SKM-1 (cell line): ENCODE measurements around the gene AGBL5.
"Not testable (repeated sequence)": the region's sequence is repeated elsewhere in the genome, so short reads cannot be mapped to it uniquely, and the experiment has no call there.

ENCODE experiments used
- DNase-seq: peaks from one replicate; lab custom pipeline; 2025; ENCODE audit not compliant: unreplicated experiment; lab: John Stamatoyannopoulos, UW

Gene AGBL5

DNA sequence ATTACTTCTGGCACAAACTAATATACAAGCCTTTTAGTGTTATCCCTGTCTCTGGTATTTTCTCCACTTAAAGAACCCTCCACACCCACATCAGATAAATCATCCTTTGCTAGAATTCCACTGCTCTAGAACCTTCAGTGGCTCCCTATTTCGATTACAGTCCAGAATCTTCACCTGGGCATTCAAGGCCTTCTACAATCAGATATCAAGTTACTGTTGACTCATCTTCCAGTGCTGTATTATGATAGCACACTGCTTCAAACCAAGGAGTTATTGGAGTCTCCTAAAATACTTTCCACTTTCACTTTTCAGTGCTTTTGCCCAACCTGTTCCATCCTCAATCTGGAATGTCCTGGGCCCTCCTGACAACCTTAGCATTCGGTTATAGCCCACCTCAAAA, 64.1 kb downstream of the AGBL5 start:
- DNase-seq, result no peak

- DNase-seq, result no peak
Measured at GRCh38 chr2:27117995-27118524, 66.6 kb downstream of the AGBL5 start.

DNA sequence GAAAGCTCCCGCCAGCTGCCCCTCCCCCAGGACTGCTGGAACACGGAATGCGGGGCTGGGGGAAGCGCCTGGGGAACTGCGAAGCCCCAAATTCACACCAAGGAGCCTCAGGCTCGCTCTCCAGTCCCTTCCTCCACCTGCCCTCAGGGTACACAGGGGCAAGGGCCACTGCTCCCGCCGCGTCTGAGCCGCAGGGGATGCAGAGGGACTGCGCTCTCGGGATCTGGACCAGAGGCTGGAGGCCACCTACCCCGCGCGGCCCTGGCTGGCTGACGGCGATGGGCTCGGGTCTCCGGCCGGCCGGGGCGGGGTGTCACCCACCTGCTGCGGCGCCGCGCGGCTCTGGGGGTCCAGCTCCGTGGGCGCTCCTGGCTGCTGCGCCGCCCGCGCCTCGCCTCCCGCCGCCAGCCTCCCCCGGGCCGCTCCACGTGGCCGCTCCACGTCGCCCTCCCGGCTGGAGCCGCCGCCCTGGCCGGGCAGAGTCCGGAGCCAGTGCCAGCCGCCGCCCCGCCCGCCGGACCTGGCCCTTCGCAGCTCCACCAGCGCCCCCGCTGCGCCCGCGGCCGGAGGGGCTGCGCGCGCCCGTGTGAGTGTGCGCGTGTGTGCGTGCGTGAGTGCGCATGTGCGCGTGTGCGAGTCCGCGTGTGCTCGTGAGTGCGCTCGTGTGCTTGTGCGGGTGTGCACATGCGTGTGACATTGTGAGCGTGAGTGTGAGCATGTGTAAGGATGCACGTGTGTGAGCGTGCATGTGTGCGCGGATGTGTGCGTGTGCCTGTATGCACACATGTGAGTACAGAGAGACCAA, 67.3 kb downstream of the AGBL5 start, which contains the start of gene CGREF1:
Gene CGREF1 (minus strand): TSS at position 604 of the 805 bp plus-strand sequence. CDS start 14,762 bp downstream, outside the sequence.
- no peak for DNase-seq

DNA sequence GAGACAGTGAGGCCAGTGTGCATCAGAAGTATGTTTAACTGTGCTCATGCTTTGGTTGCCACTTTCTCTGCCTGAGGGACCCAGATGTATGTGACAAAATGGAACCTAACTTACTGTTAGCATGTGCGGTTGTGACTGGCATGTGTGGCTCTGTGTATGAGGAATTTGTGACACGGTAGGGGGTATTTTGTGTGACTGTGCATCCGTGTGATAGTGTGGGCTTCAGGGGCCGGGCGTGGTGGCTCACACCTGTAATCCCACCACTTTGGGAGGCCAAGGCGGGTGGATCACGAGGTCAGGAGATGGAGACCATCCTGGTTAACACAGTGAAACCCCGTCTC, 67.8 kb downstream of the AGBL5 start:
- DNase-seq, result not testable (repeated sequence)
